Endothelial cell of umbilical vein (primary cell): ENCODE measurements around the gene CNOT1. TPM values are rescaled to one million over a fixed set of nuclear protein-coding genes. Genes with fewer than 3 reads are reported as not detected.

Experiments
- BruUV-seq: library from RNA; stranded (reverse); fragments of 400-500 nt; replicated peaks from 2 replicates; lab custom pipeline; 2021; lab: Mats Ljungman, UMichigan
- CTCF ChIA-PET: fragments of 300-600, 350-600 bp; sonication (Branson Sonifier 250); formaldehyde crosslinking; loops from one replicate; lab custom pipeline; 2021; ENCODE audit warnings: antibody characterized with exemption, inconsistent platforms; lab: Charles Lee
- POLR2A ChIA-PET: fragments of 300-600, 350-600 bp; sonication (Branson Sonifier 250); formaldehyde crosslinking; loops from one replicate; lab custom pipeline; 2021; ENCODE audit warnings: antibody characterized with exemption, inconsistent platforms; lab: Charles Lee
- DNase-seq: peaks from one replicate; pipeline ENCODE4 v3.0.0-alpha.2; 2011; ENCODE audit warnings: low read depth, low spot score
- FAIRE-seq: peaks from 2 replicates; lab custom pipeline; 2011; peaks lifted over from hg19 to GRCh38; lab: Jason Lieb, UNC
- H2AFZ ChIP-seq: 2 replicates; pipeline ENCODE4 v1.6.0; 2012; ENCODE audit warnings: low read depth, low read length, control low read depth, inconsistent platforms
- H3K27ac ChIP-seq: 2 replicates; pipeline ENCODE4 v1.5.1; 2011; ENCODE audit warnings: low read depth, mild to moderate bottlenecking, control low read depth, low read length, moderate library complexity; ENCODE audit not compliant: insufficient read depth
- H3K27me3 ChIP-seq, 2 experiments: 2 replicates each; pipeline versions ENCODE4 v1.6.0 to v1.6.1; 2011; ENCODE audit warnings: low read length in 2 of 2, mixed read lengths in 1 of 2; ENCODE audit not compliant: control insufficient read depth in 2 of 2, insufficient read depth in 2 of 2
- H3K36me3 ChIP-seq, 2 experiments: 2 replicates in 1 of 2; 3 replicates in 1 of 2; pipeline ENCODE4 v1.5.1; 2011; ENCODE audit warnings: low read length in 2 of 2, mild to moderate bottlenecking in 1 of 2, moderate library complexity in 1 of 2; ENCODE audit not compliant: control insufficient read depth in 2 of 2, insufficient read depth in 2 of 2; ENCODE audit errors: extremely low read depth in 1 of 2
- H3K4me1 ChIP-seq: 3 replicates; pipeline ENCODE4 v1.5.1; 2011; ENCODE audit warnings: mild to moderate bottlenecking, low read length; ENCODE audit not compliant: control insufficient read depth, insufficient read depth; ENCODE audit errors: extremely low read depth
- H3K4me2 ChIP-seq: 2 replicates; pipeline ENCODE4 v1.6.1; 2011; ENCODE audit warnings: low read length, control low read depth, mixed read lengths; ENCODE audit not compliant: insufficient read depth
- H3K4me3 ChIP-seq, 3 experiments: fragments of 200-600 bp in 1 of 3; sonication (generic), shearing (Covaris generic) in 1 of 3; replicated peaks in 1 of 3; 2 replicates each; pipeline ENCODE4 v1.5.1; 2011 to 2016; ENCODE audit warnings: control low read depth in 3 of 3, low read length in 3 of 3, mild to moderate bottlenecking in 2 of 3, inconsistent platforms in 1 of 3, low read depth in 1 of 3, moderate library complexity in 1 of 3; ENCODE audit not compliant: insufficient read depth in 1 of 3
- H3K79me2 ChIP-seq: 2 replicates; pipeline ENCODE4 v1.6.0; 2012; ENCODE audit warnings: low read length, inconsistent platforms; ENCODE audit not compliant: control insufficient read depth, insufficient read depth
- H3K9ac ChIP-seq: replicated peaks from 2 replicates; pipeline ENCODE3; 2011; ENCODE audit warnings: low read length, control low read depth; ENCODE audit not compliant: insufficient read depth; ENCODE audit errors: extremely low read depth
- H3K9me1 ChIP-seq: replicated peaks from 3 replicates; pipeline ENCODE4 v1.6.0; 2011; ENCODE audit warnings: mild to moderate bottlenecking, low read length; ENCODE audit not compliant: control insufficient read depth, insufficient read depth; ENCODE audit errors: extremely low read depth
- H3K9me3 ChIP-seq: replicated peaks from 2 replicates; pipeline ENCODE4 v1.5.1; 2012; ENCODE audit warnings: low read length, inconsistent platforms; ENCODE audit not compliant: control insufficient read depth, insufficient read depth
- H4K20me1 ChIP-seq: replicated peaks from 2 replicates; pipeline ENCODE3; 2011; ENCODE audit warnings: mild to moderate bottlenecking, low read length; ENCODE audit not compliant: control insufficient read depth, insufficient read depth; ENCODE audit errors: extremely low read depth
- EZH2 ChIP-seq: IDR thresholded peaks from 2 replicates; pipeline ENCODE4 v1.6.1; 2012; ENCODE audit warnings: borderline replicate concordance, low read depth, mild to moderate bottlenecking, moderate library complexity, low read length, inconsistent platforms; ENCODE audit not compliant: severe bottlenecking
- FOS ChIP-seq: IDR thresholded peaks from 2 replicates; pipeline ENCODE4 v1.6.1; 2011; ENCODE audit warnings: mild to moderate bottlenecking, low read length, moderate library complexity, borderline replicate concordance; ENCODE audit not compliant: insufficient read depth
- GATA2 ChIP-seq: IDR thresholded peaks from 2 replicates; pipeline ENCODE4 v1.7.0; 2011; ENCODE audit warnings: low read depth, mild to moderate bottlenecking, moderate library complexity, mixed read lengths, low read length; ENCODE audit not compliant: insufficient read length, insufficient read depth
- JUN ChIP-seq: IDR thresholded peaks from 2 replicates; pipeline ENCODE4 v1.6.1; 2011; ENCODE audit warnings: borderline replicate concordance, low read depth; ENCODE audit not compliant: insufficient read length, insufficient read depth
- MYC ChIP-seq: IDR thresholded peaks from one replicate; pipeline ENCODE4 v1.6.1; 2011; ENCODE audit warnings: mild to moderate bottlenecking, low read depth, low read length
- POLR2A ChIP-seq: IDR thresholded peaks from 2 replicates; pipeline ENCODE4 v1.6.1; 2012; ENCODE audit warnings: low read depth, mild to moderate bottlenecking, control low read depth, low read length
- POLR2AphosphoS5 ChIP-seq: IDR thresholded peaks from 2 replicates; pipeline ENCODE4 v1.6.1; 2012; ENCODE audit warnings: low read depth, mild to moderate bottlenecking, control low read depth, low read length, moderate library complexity; ENCODE audit not compliant: insufficient read depth
- dilution Hi-C: fragments of 300-500 bp; cut with MboI; formaldehyde crosslinking; loops from one replicate; pipeline ENCODE4 v1.15.0; 2019; ENCODE audit warnings: low sequenced_read_pairs; ENCODE audit not compliant: extremely low pct_ligation_motif_present
- intact Hi-C: fragments of 100-400 bp; cut with micrococcal nuclease; formaldehyde crosslinking; loops from one replicate; pipeline ENCODE4 v1.10.0; 2022
- polyA plus RNA-seq, 4 experiments: library from polyadenylated mRNA; depleted of rRNA in 3 of 4; stranded (reverse) in 3 of 4; unstranded in 1 of 4; fragments of >200 nt; gene quantifications; 2 replicates each; pipeline versions ENCODE4 v1.2.1 to v1.2.3, GENCODE V29; 2011 to 2012; ENCODE audit warnings: missing spikeins in 1 of 4
- total RNA-seq: library from RNA; stranded (reverse); gene quantifications from 2 replicates; pipeline ENCODE4 v1.2.3, GENCODE V29; 2021
- TF ChIP-seq, protein P1 (sequence below): IDR thresholded peaks from 2 replicates; pipeline ENCODE4 v1.6.1; 2011; ENCODE audit not compliant: insufficient read depth, insufficient read length
- TF ChIP-seq, protein P2 (sequence below), 2 donors: IDR thresholded peaks; 1 replicate in 1 of 2; 2 replicates in 1 of 2; pipeline ENCODE4 v1.5.1; 2011; ENCODE audit warnings: low read length in 2 of 2, mild to moderate bottlenecking in 2 of 2, moderate library complexity in 2 of 2, control low read depth in 1 of 2, inconsistent platforms in 1 of 2, low read depth in 1 of 2; ENCODE audit not compliant: insufficient read depth in 1 of 2; ENCODE audit errors: extremely low read depth in 1 of 2

Gene CNOT1
- total and polyA plus RNA-seq, 2 donors (not counting 3 experiments of a cell fraction or from before 2014, with no cell fraction given), result 142 to 151 TPM

DNA sequence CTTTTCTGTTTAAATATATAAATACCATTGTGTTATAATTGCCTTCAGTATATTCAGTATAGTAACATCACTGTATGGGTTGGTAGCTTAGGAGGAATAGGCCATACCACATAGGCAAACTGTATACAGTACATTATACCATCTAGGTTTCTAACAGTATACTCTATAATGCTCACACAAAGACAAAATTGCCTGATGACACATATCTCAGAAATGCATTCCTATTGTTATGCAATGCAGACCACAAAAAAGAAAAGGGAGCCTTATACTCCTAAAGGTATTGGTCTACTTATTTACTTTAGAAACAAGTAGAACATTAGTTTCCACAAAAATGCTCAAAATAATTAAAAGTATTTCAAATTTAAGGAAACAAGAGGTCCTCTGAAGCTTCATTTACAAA is 66.4 kb downstream of the CNOT1 start:
- BruUV-seq, result no TSS peak
- Histone ChIP-seq H3K36me3 (peaks cover 15 to 30% of the 10 kb centered on the region in 2 experiments), H3K27me3 (no peaks in the 10 kb centered on the region), H3K9ac (no peak overlapping the region), H3K9me3 (no peaks in the 10 kb centered on the region), H3K27ac (no peak overlapping the region), H3K79me2 (peaks cover 38% of the 10 kb centered on the region), H2AFZ (no peak overlapping the region), H3K9me1 (no peaks in the 10 kb centered on the region), H4K20me1 (peaks cover 2% of the 10 kb centered on the region), H3K4me3 (no peak overlapping the region), H3K4me1 (peaks cover 8% of the 10 kb centered on the region), H3K4me2 (peak overlapping the region; percentile 11)
- intact Hi-C loops, result no loop called here
- TF ChIP-seq POLR2A (no peak), MYC (no peak), JUN (peak; percentile 35), GATA2 (no peak), FOS (peak; percentile 37), POLR2AphosphoS5 (no peak), EZH2 (no peak)
- TF ChIP-seq, protein P1, sequence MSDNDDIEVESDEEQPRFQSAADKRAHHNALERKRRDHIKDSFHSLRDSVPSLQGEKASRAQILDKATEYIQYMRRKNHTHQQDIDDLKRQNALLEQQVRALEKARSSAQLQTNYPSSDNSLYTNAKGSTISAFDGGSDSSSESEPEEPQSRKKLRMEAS, result no peak
- TF ChIP-seq, protein P2, sequence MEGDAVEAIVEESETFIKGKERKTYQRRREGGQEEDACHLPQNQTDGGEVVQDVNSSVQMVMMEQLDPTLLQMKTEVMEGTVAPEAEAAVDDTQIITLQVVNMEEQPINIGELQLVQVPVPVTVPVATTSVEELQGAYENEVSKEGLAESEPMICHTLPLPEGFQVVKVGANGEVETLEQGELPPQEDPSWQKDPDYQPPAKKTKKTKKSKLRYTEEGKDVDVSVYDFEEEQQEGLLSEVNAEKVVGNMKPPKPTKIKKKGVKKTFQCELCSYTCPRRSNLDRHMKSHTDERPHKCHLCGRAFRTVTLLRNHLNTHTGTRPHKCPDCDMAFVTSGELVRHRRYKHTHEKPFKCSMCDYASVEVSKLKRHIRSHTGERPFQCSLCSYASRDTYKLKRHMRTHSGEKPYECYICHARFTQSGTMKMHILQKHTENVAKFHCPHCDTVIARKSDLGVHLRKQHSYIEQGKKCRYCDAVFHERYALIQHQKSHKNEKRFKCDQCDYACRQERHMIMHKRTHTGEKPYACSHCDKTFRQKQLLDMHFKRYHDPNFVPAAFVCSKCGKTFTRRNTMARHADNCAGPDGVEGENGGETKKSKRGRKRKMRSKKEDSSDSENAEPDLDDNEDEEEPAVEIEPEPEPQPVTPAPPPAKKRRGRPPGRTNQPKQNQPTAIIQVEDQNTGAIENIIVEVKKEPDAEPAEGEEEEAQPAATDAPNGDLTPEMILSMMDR (IDR thresholded peaks at IDR 0.05; ENCODE audit: extremely low read depth in 1 of 2, insufficient read depth in 1 of 2, low read depth in 1 of 2, low read length in 2 of 2), result no peak
- FAIRE-seq (peak; percentile 50), DNase-seq (peak; percentile 19)
- dilution Hi-C loops, result no loop called here
- CTCF ChIA-PET, result interaction anchor here (1.7 kb wide), 1 partner anchor 193 kb away, joined by 6 read pairs; no protein-coding TSS in a partner anchor
- POLR2A ChIA-PET, result no interaction called here
